GM23338 (cell line): ENCODE measurements around the gene FAM78A. TPM values are rescaled to one million over a fixed set of nuclear protein-coding genes. Genes with fewer than 3 reads are reported as not detected.
A peak's percentile ranks its signal among the peaks of the same experiment; 100 is the strongest.

ENCODE experiments used
- ATAC-seq: fragments of 200-7000 bp; cut with Tn5 transposase; 3 replicates; pipeline ENCODE4 v1.9.1; 2020
- DNase-seq: peaks from one replicate; pipeline ENCODE4 v3.0.0-alpha.2; 2015; ENCODE audit warnings: low spot score
- H2AFZ ChIP-seq: fragments of 200-600 bp; sonication (generic); 2 replicates; pipeline ENCODE4 v1.8.0; 2016; ENCODE audit warnings: antibody characterized with exemption, mild to moderate bottlenecking, moderate library complexity
- H3F3A ChIP-seq: fragments of 200-600 bp; sonication (generic); replicated peaks from 2 replicates; pipeline ENCODE4 v1.8.0; 2017; ENCODE audit warnings: antibody characterized with exemption, mixed run types, low read depth
- H3K27ac ChIP-seq: fragments of 200-600 bp; sonication (generic); 2 replicates; pipeline ENCODE4 v1.6.1; 2016; ENCODE audit warnings: low read depth
- H3K27me3 ChIP-seq: fragments of 200-600 bp; sonication (generic); 2 replicates; pipeline ENCODE4 v1.8.0; 2016; ENCODE audit warnings: mild to moderate bottlenecking, mixed run types, moderate library complexity; ENCODE audit not compliant: insufficient read depth
- H3K36me3 ChIP-seq: fragments of 200-600 bp; sonication (generic); 2 replicates; pipeline ENCODE4 v1.8.0; 2016; ENCODE audit warnings: mild to moderate bottlenecking; ENCODE audit not compliant: insufficient read depth
- H3K4me1 ChIP-seq: fragments of 200-600 bp; sonication (generic); 2 replicates; pipeline ENCODE4 v1.8.0; 2016; ENCODE audit warnings: mild to moderate bottlenecking, moderate library complexity; ENCODE audit not compliant: insufficient read depth
- H3K4me2 ChIP-seq: fragments of 200-600 bp; sonication (generic); 2 replicates; pipeline ENCODE4 v1.7.1; 2017; ENCODE audit warnings: mixed run types
- H3K4me3 ChIP-seq: fragments of 200-600 bp; sonication (generic); 2 replicates; pipeline ENCODE4 v1.6.1; 2016; ENCODE audit warnings: mixed run types
- H3K79me2 ChIP-seq: fragments of 200-600 bp; sonication (generic); replicated peaks from 2 replicates; pipeline ENCODE4 v1.8.0; 2017; ENCODE audit warnings: mild to moderate bottlenecking; ENCODE audit not compliant: insufficient read depth
- H3K9me2 ChIP-seq: fragments of 200-600 bp; sonication (generic); 2 replicates; pipeline ENCODE4 v1.8.0; 2017; ENCODE audit not compliant: insufficient read depth
- H4K20me1 ChIP-seq: fragments of 200-600 bp; sonication (generic); replicated peaks from 2 replicates; pipeline ENCODE4 v1.8.0; 2017; ENCODE audit warnings: mild to moderate bottlenecking; ENCODE audit not compliant: insufficient read depth
- H3K27ac Mint-ChIP-seq: 2 replicates; pipeline ENCODE4 v1.8.0; 2020; ENCODE audit warnings: inconsistent platforms, mild to moderate bottlenecking, moderate library complexity, mixed read lengths
- H3K27me3 Mint-ChIP-seq: 3 replicates; pipeline ENCODE4 v1.8.0; 2022; ENCODE audit warnings: low read depth, mild to moderate bottlenecking, moderate library complexity, mixed read lengths, inconsistent platforms; ENCODE audit not compliant: insufficient read depth, poor library complexity
- H3K36me3 Mint-ChIP-seq: 3 replicates; pipeline ENCODE4 v1.8.0; 2021; ENCODE audit warnings: low read depth, mild to moderate bottlenecking, inconsistent platforms, moderate library complexity, mixed read lengths
- H3K4me1 Mint-ChIP-seq: 3 replicates; pipeline ENCODE4 v1.8.0; 2020; ENCODE audit warnings: mild to moderate bottlenecking, inconsistent platforms, mixed read lengths
- H3K4me3 Mint-ChIP-seq: 3 replicates; pipeline ENCODE4 v1.8.0; 2021; ENCODE audit warnings: moderate library complexity, mild to moderate bottlenecking, inconsistent platforms, mixed read lengths
- H3K9me3 Mint-ChIP-seq: 3 replicates; pipeline ENCODE4 v1.8.0; 2020; ENCODE audit warnings: moderate library complexity, mild to moderate bottlenecking, inconsistent platforms, mixed read lengths
- CREB1 ChIP-seq: fragments of 250-450 bp; sonication (Bioruptor Pico); IDR thresholded peaks from 2 replicates; pipeline ENCODE4 v1.5.0; 2020; ENCODE audit warnings: low read depth, mild to moderate bottlenecking, moderate library complexity
- CTCF ChIP-seq, 2 experiments: fragments of 200-600 bp in 1 of 2; sonication (generic) in 1 of 2; conservative IDR thresholded peaks; 2 replicates each; pipeline versions ENCODE4 v1.5.1 to v1.6.1; 2016 to 2017; ENCODE audit warnings: antibody characterized with exemption in 2 of 2, low read depth in 2 of 2, mild to moderate bottlenecking in 2 of 2, moderate library complexity in 1 of 2
- ETS1 ChIP-seq: IDR thresholded peaks from 2 replicates; pipeline ENCODE4 v1.6.1; 2016; ENCODE audit warnings: antibody characterized with exemption
- EZH2phosphoT487 ChIP-seq: fragments of 200-600 bp; sonication (generic); IDR thresholded peaks from one replicate; pipeline ENCODE4 v1.8.1; 2018; ENCODE audit warnings: antibody characterized with exemption; ENCODE audit not compliant: unreplicated experiment
- JUNB ChIP-seq: IDR thresholded peaks from one replicate; pipeline ENCODE4 v1.6.1; 2016; ENCODE audit warnings: antibody characterized with exemption; ENCODE audit not compliant: unreplicated experiment
- POLR2AphosphoS5 ChIP-seq: IDR thresholded peaks from 2 replicates; pipeline ENCODE4 v1.6.1; 2016; ENCODE audit warnings: antibody characterized with exemption, low read depth
- STAT1 ChIP-seq: IDR thresholded peaks from one replicate; pipeline ENCODE4 v1.6.1; 2016; ENCODE audit warnings: antibody characterized with exemption; ENCODE audit not compliant: unreplicated experiment
- ZNF114 ChIP-seq: fragments of 250-450 bp; sonication (Bioruptor Pico); IDR thresholded peaks from 2 replicates; pipeline ENCODE4 v1.5.0; 2020; ENCODE audit warnings: mild to moderate bottlenecking, moderate library complexity
- polyA plus RNA-seq: library from polyadenylated mRNA; unstranded; fragments of >200 nt; fragmentation: Nextera tagmentation; extraction: Ambion mirVana; gene quantifications from 2 replicates; pipeline ENCODE4 v1.2.1, GENCODE V29; 2016
- total RNA-seq: library from RNA; depleted of rRNA; stranded (reverse); fragments of >200 nt; shearing (Covaris generic); gene quantifications from 2 replicates; pipeline ENCODE4 v1.2.3, GENCODE V29; 2014
- TF ChIP-seq, protein P1 (sequence below): IDR thresholded peaks from one replicate; pipeline ENCODE4 v1.6.1; 2018; ENCODE audit warnings: antibody characterized with exemption; ENCODE audit not compliant: unreplicated experiment

FAM78A gene
- total and polyA plus RNA-seq, 2 experiments from 2014 or later: 0.57 to 2.1 TPM

DNA sequence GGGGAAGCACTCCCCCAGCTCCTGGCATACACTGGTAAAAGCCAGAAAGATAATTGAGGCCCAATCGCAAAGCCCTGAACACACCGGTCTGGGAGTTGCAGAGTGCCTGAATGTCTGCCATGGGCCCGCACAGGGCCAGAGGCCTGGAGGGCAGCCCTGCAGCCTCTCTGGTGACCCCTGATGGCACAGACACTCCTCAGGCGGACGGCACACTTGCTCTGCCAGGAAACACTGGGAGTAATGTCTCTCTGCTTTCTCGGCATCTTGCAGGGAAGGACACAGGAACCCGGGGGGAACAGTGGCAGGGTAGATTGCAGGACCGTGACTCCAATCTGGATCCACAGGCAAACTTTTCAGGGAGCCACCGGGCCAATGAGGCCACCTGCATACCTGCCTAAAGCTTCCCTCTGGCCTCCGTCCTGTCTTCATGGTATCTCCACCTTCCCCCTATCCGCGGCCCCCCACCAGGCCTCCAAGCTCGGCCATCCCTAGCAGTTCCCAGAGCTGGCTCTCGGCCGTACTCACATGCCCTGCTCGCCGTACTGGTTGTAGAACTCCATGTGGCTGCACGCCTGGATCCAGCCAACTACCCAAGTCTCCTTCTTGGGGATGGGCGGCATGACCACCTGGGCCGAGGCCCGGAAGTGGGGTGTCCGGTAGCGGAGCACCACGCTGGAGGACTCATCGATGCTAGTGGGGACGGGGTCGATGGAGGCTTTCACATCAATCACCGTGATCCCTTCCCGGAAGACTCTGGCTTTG, 797 bp downstream of the FAM78A start:
- H3K27me3 ChIP-seq: peaks cover 18% of the 10 kb centered on the region
- TF ChIP-seq, protein P1, sequence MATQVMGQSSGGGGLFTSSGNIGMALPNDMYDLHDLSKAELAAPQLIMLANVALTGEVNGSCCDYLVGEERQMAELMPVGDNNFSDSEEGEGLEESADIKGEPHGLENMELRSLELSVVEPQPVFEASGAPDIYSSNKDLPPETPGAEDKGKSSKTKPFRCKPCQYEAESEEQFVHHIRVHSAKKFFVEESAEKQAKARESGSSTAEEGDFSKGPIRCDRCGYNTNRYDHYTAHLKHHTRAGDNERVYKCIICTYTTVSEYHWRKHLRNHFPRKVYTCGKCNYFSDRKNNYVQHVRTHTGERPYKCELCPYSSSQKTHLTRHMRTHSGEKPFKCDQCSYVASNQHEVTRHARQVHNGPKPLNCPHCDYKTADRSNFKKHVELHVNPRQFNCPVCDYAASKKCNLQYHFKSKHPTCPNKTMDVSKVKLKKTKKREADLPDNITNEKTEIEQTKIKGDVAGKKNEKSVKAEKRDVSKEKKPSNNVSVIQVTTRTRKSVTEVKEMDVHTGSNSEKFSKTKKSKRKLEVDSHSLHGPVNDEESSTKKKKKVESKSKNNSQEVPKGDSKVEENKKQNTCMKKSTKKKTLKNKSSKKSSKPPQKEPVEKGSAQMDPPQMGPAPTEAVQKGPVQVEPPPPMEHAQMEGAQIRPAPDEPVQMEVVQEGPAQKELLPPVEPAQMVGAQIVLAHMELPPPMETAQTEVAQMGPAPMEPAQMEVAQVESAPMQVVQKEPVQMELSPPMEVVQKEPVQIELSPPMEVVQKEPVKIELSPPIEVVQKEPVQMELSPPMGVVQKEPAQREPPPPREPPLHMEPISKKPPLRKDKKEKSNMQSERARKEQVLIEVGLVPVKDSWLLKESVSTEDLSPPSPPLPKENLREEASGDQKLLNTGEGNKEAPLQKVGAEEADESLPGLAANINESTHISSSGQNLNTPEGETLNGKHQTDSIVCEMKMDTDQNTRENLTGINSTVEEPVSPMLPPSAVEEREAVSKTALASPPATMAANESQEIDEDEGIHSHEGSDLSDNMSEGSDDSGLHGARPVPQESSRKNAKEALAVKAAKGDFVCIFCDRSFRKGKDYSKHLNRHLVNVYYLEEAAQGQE: no peak
- TF ChIP-seq CTCF (conservative IDR thresholded peaks at IDR 0.05; ENCODE audit: low read depth in 2 of 2): peak; percentile 36 to 62
- H3K4me2 ChIP-seq: peak overlapping the region; percentile 83
- H2AFZ ChIP-seq: no peak overlapping the region; the same call in 1 of the 2 replicates
- H3K36me3 ChIP-seq: no peaks in the 10 kb centered on the region
- no peak overlapping the region for H3K27ac ChIP-seq
- H3K36me3 Mint-ChIP-seq: no peaks in the 10 kb centered on the region
- H3K4me3 Mint-ChIP-seq: peak overlapping the region; percentile 63
- DNase-seq: peak; percentile 72
- H3K4me1 Mint-ChIP-seq: peaks cover 30% of the 10 kb centered on the region
- H3K4me3 ChIP-seq: peak overlapping the region; percentile 73; the same call in 1 of the 2 replicates
- no peaks in the 10 kb centered on the region for H3K79me2 ChIP-seq
- peaks cover 14% of the 10 kb centered on the region; the same call in 1 of the 2 replicates for H3F3A ChIP-seq
- H3K27me3 Mint-ChIP-seq: peaks cover 27% of the 10 kb centered on the region
- H3K4me1 ChIP-seq: peaks cover 7% of the 10 kb centered on the region; the same call in 1 of the 2 replicates
- no peaks in the 10 kb centered on the region for H3K9me3 Mint-ChIP-seq
- no peaks in the 10 kb centered on the region for H4K20me1 ChIP-seq
- peak; percentile 64 for ATAC-seq
- H3K27ac Mint-ChIP-seq: no peak overlapping the region
- H3K9me2 ChIP-seq: no peaks in the 10 kb centered on the region

DNA sequence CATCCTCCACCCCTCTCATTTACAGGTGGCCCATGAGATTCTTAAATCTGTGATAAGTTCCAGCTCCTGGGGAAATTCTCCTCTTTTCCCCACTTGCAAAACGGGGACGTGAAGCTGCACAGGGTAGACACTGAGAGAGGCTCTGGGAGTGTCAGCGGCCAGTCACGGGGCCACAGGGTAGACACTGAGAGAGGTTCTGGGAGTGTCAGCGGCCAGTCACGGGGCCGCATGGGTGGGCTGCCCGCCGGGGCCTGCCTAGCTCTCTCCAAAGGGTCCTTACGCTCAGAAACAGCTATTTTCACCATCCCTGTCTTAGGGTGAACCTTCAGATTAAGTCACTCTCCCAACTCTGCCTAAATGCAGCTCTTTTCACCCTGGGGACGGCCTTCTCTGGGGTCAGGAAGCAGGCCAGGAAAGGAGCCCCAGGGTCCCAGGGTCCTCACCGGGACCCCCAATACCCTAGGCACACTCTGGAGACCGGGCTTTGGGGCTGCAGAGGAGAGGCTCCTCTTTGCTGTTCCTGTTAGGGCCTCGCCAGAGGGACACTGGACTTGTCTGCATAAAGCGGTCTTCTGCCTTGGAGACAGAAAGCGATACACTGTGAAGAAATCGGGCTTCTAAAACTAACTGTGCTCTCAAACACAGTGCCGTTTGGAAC, 1.5 kb downstream of the FAM78A start:
- H3K27me3 Mint-ChIP-seq: peaks cover 27% of the 10 kb centered on the region
- peaks cover 34% of the 10 kb centered on the region for H3K4me1 Mint-ChIP-seq
- Histone ChIP-seq H3K79me2 (no peaks in the 10 kb centered on the region), H3K36me3 (no peaks in the 10 kb centered on the region), H3K27ac (no peak overlapping the region), H3K4me2 (no peak overlapping the region), H3K4me1 (peaks cover 7% of the 10 kb centered on the region; the same call in 1 of the 2 replicates), H4K20me1 (no peaks in the 10 kb centered on the region), H3K4me3 (no peak overlapping the region), H2AFZ (no peak overlapping the region), H3F3A (peaks cover 14% of the 10 kb centered on the region; the same call in 1 of the 2 replicates), H3K9me2 (no peaks in the 10 kb centered on the region), H3K27me3 (peaks cover 18% of the 10 kb centered on the region)
- no peak overlapping the region for H3K4me3 Mint-ChIP-seq
- DNase-seq: no peak
- no peak for ATAC-seq
- H3K27ac Mint-ChIP-seq: no peak overlapping the region
- H3K36me3 Mint-ChIP-seq: no peaks in the 10 kb centered on the region
- H3K9me3 Mint-ChIP-seq: no peaks in the 10 kb centered on the region
- TF ChIP-seq ETS1: no peak
- TF ChIP-seq, protein P1: no peak
- no peak for TF ChIP-seq JUNB
- no peak for TF ChIP-seq CTCF (conservative IDR thresholded peaks at IDR 0.05; ENCODE audit: low read depth in 2 of 2)
- no peak for TF ChIP-seq POLR2AphosphoS5
- no peak for TF ChIP-seq STAT1
- TF ChIP-seq ZNF114: no peak
- no peak for TF ChIP-seq CREB1 (CRISPR knock-in tag)
- TF ChIP-seq EZH2phosphoT487: no peak
